Measurements from ENCODE around the gene SSBP1. TPM values are rescaled to one million over a fixed set of nuclear protein-coding genes. Genes with fewer than 3 reads are reported as not detected.

The SSBP1 gene
- total and polyA plus RNA-seq, 2 donors (not counting 3 experiments of a cell fraction or from before 2014, with no cell fraction given), result 77.9 to 169 TPM

GRCh38 chr7:141699860-141700259 is 38.3 kb upstream of the SSBP1 start:
- no peak overlapping the region for H2AFZ ChIP-seq (ENCODE audit: low read depth, low read length)
- intact Hi-C loops (cut with micrococcal nuclease) (loop anchor here (2.0 kb wide), 1 partner anchor 37 kb away; no protein-coding TSS in a partner anchor), dilution Hi-C loops (cut with MboI; ENCODE audit: extremely low pct_ligation_motif_present, low sequenced_read_pairs) (no loop called here)
- no peak overlapping the region for H3K27ac ChIP-seq (ENCODE audit: insufficient read depth, low read depth, low read length)
- H3K9me3 ChIP-seq (replicated peaks; ENCODE audit: control insufficient read depth, insufficient read depth, low read length), result no peaks in the 10 kb centered on the region
- TF ChIP-seq EZH2 (IDR thresholded peaks at IDR 0.05; ENCODE audit: borderline replicate concordance, low read depth, low read length, severe bottlenecking) (no peak), MYC (IDR thresholded peaks at IDR 0.05; ENCODE audit: low read depth, low read length) (no peak), POLR2AphosphoS5 (IDR thresholded peaks at IDR 0.05; ENCODE audit: insufficient read depth, low read depth, low read length) (no peak), JUN (IDR thresholded peaks at IDR 0.05; ENCODE audit: borderline replicate concordance, insufficient read depth, insufficient read length, low read depth) (no peak), CTCF (IDR thresholded peaks at IDR 0.05; ENCODE audit: extremely low read depth in 1 of 2, insufficient read depth in 1 of 2, low read depth in 1 of 2, low read length in 2 of 2) (no peak), POLR2A (IDR thresholded peaks at IDR 0.05; ENCODE audit: low read depth, low read length) (no peak), FOS (IDR thresholded peaks at IDR 0.05; ENCODE audit: borderline replicate concordance, insufficient read depth, low read length) (no peak), GATA2 (IDR thresholded peaks at IDR 0.05; ENCODE audit: insufficient read depth, insufficient read length, low read depth, low read length) (no peak), MAX (IDR thresholded peaks at IDR 0.05; ENCODE audit: insufficient read depth, insufficient read length) (no peak)
- H3K4me2 ChIP-seq (ENCODE audit: insufficient read depth, low read length), result no peak overlapping the region
- no peaks in the 10 kb centered on the region for H3K36me3 ChIP-seq (ENCODE audit: control insufficient read depth in 2 of 2, extremely low read depth in 1 of 2, insufficient read depth in 2 of 2, low read length in 2 of 2)
- H3K9ac ChIP-seq (replicated peaks; ENCODE audit: extremely low read depth, insufficient read depth, low read length), result no peak overlapping the region
- peaks cover 27% of the 10 kb centered on the region for H3K79me2 ChIP-seq (ENCODE audit: control insufficient read depth, insufficient read depth, low read length)
- no peak for DNase-seq (ENCODE audit: low read depth, low spot score)
- peaks cover 5 to 10% of the 10 kb centered on the region in 2 experiments for H3K27me3 ChIP-seq (ENCODE audit: control insufficient read depth in 2 of 2, insufficient read depth in 2 of 2, low read length in 2 of 2)
- TSS peak; percentile 17 for BruUV-seq (replicated peaks)
- peaks cover 10% of the 10 kb centered on the region for H3K4me1 ChIP-seq (ENCODE audit: control insufficient read depth, extremely low read depth, insufficient read depth, low read length)
- no peak for FAIRE-seq
- ChIA-PET CTCF (interaction anchor here (3.3 kb wide), 2 partner anchors 38 to 45 kb away, joined by 21 to 30 read pairs; partner anchors contain the start of gene SSBP1), POLR2A (no interaction called here)
- peaks cover 2% of the 10 kb centered on the region for H4K20me1 ChIP-seq (replicated peaks; ENCODE audit: control insufficient read depth, extremely low read depth, insufficient read depth, low read length)
- no peak overlapping the region for H3K4me3 ChIP-seq (replicated peaks in 1 of 3; ENCODE audit: insufficient read depth in 1 of 3, low read depth in 1 of 3, low read length in 3 of 3)
- H3K9me1 ChIP-seq (replicated peaks; ENCODE audit: control insufficient read depth, extremely low read depth, insufficient read depth, low read length), result no peaks in the 10 kb centered on the region

Data from endothelial cell of umbilical vein (primary cell).